Panc1 (cell line): Measurements from ENCODE around the gene DDX18. TPM values are rescaled to one million over a fixed set of nuclear protein-coding genes. Genes with fewer than 3 reads are reported as not detected.

Experiments used
- ATAC-seq: fragments of 200-7000 bp; cut with Tn5 transposase; 2 replicates; pipeline ENCODE4 v1.9.1; 2020; ENCODE audit warnings: mild to moderate bottlenecking, moderate library complexity
- BruUV-seq: library from RNA; stranded (reverse); fragments of 400-500 nt; replicated peaks from 2 replicates; lab custom pipeline; 2021; lab: Mats Ljungman, UMichigan
- CTCF ChIA-PET: fragments of 300-600 bp; sonication (Branson Sonifier 250); formaldehyde crosslinking; loops from one replicate; lab custom pipeline; 2022; ENCODE audit warnings: antibody characterized with exemption; lab: Charles Lee
- POLR2A ChIA-PET: fragments of 300-600 bp; sonication (Branson Sonifier 250); formaldehyde crosslinking; loops from one replicate; lab custom pipeline; 2022; ENCODE audit warnings: antibody characterized with exemption; lab: Charles Lee
- DNase-seq: peaks from one replicate; pipeline ENCODE4 v3.0.0-alpha.2; 2010; ENCODE audit warnings: low read depth, low spot score
- H3K27ac ChIP-seq: 2 replicates; pipeline ENCODE4 v1.5.1; 2011; ENCODE audit warnings: mild to moderate bottlenecking, low read length, inconsistent platforms
- H3K27me3 ChIP-seq: fragments of 200-500 bp; sonication (Bioruptor generic); 2 replicates; pipeline ENCODE4 v1.6.0; 2014; ENCODE audit warnings: low read length, inconsistent platforms; ENCODE audit not compliant: control insufficient read depth, insufficient read depth
- H3K36me3 ChIP-seq: fragments of 200-500 bp; sonication (Bioruptor generic); 2 replicates; pipeline ENCODE4 v1.5.1; 2014; ENCODE audit warnings: inconsistent platforms, mild to moderate bottlenecking, low read length, moderate library complexity; ENCODE audit not compliant: control insufficient read depth, insufficient read depth
- H3K4me1 ChIP-seq: 2 replicates; pipeline ENCODE4 v1.5.1; 2011; ENCODE audit warnings: inconsistent platforms, mild to moderate bottlenecking, low read length, moderate library complexity; ENCODE audit not compliant: control insufficient read depth, insufficient read depth
- H3K4me3 ChIP-seq, 2 experiments: 2 replicates each; pipeline ENCODE4 v1.5.1; 2011 to 2012; ENCODE audit warnings: low read depth in 2 of 2, low read length in 2 of 2, mild to moderate bottlenecking in 2 of 2, inconsistent platforms in 1 of 2, moderate library complexity in 1 of 2
- H3K9me3 ChIP-seq: fragments of 200-500 bp; sonication (Bioruptor generic); 2 replicates; pipeline ENCODE4 v1.5.1; 2014; ENCODE audit warnings: low read depth, mild to moderate bottlenecking, inconsistent platforms, low read length, moderate library complexity; ENCODE audit not compliant: control insufficient read depth, insufficient read depth
- CTCF ChIP-seq: fragments of 450-650 bp; IDR thresholded peaks from 2 replicates; pipeline ENCODE4 v1.5.1; 2017; ENCODE audit warnings: mild to moderate bottlenecking
- POLR2AphosphoS5 ChIP-seq: IDR thresholded peaks from 2 replicates; pipeline ENCODE4 v1.6.1; 2012; ENCODE audit warnings: mild to moderate bottlenecking, low read depth, low read length, moderate library complexity
- REST ChIP-seq, 2 experiments: IDR thresholded peaks; 2 replicates each; pipeline ENCODE4 v1.6.1; 2011 to 2012; ENCODE audit warnings: low read depth in 2 of 2, control low read depth in 1 of 2, low read length in 1 of 2, mild to moderate bottlenecking in 1 of 2, moderate library complexity in 1 of 2; ENCODE audit not compliant: insufficient read depth in 1 of 2
- SIN3A ChIP-seq: IDR thresholded peaks from 2 replicates; pipeline ENCODE4 v1.6.1; 2012; ENCODE audit warnings: low read depth, mild to moderate bottlenecking, low read length, moderate library complexity, borderline replicate concordance; ENCODE audit not compliant: insufficient read depth
- TCF7L2 ChIP-seq: IDR thresholded peaks from 2 replicates; pipeline ENCODE4 v1.6.1; 2011; ENCODE audit warnings: mild to moderate bottlenecking, low read depth, low read length, inconsistent platforms
- in situ Hi-C: cut with HindIII; loops from 2 replicates; pipeline ENCODE4 v1.10.0; 2016; ENCODE audit warnings: low sequenced_read_pairs, low pct_unique_long_range_greater_than_20kb
- intact Hi-C: fragments of 100-400 bp; cut with micrococcal nuclease; formaldehyde crosslinking; loops from one replicate; pipeline ENCODE4 v1.10.0; 2022; ENCODE audit not compliant: unreplicated experiment
- total RNA-seq: library from RNA; stranded (reverse); gene quantifications from one replicate; pipeline ENCODE4 v1.2.1, GENCODE V29; 2021; ENCODE audit not compliant: unreplicated experiment

The DDX18 gene
- total RNA-seq, 1 experiment from 2014 or later, result 82.0 TPM

DNA sequence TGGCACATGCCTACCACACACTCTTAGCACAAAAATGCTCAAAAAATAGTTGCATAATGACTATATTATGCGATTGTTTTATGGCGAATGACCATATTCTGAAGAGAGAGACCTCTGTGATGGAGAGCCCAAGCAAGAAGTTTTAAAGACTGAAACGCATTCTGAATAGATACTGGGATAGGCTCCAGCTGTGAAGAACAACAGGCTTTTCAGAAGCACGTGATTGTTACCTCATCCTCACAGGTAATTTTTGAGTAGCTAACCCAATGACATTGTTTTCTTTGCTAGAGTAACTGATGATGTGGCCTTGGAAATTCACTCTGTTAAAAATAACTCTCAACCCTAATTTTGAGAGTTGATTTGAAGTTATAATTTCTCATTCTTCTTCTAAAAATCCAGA lies 2.0 kb upstream of the DDX18 start:
- DNase-seq, result no peak
- TF ChIP-seq REST (IDR thresholded peaks at IDR 0.05; ENCODE audit: insufficient read depth in 1 of 2, low read depth in 2 of 2, low read length in 1 of 2) (no peak), POLR2AphosphoS5 (no peak), CTCF (no peak), SIN3A (no peak), TCF7L2 (no peak)
- ATAC-seq, result no peak
- BruUV-seq, result no TSS peak
- H3K27ac ChIP-seq, result no peak overlapping the region
- H3K9me3 ChIP-seq, result no peaks in the 10 kb centered on the region
- H3K4me1 ChIP-seq, result peaks cover 16% of the 10 kb centered on the region
- peaks cover 4% of the 10 kb centered on the region for H3K27me3 ChIP-seq
- in situ Hi-C loops (no loop called here), intact Hi-C loops (no loop called here)
- H3K36me3 ChIP-seq, result peaks cover 13% of the 10 kb centered on the region
- H3K4me3 ChIP-seq, result no peak overlapping the region
- CTCF ChIA-PET, result no interaction called here
- POLR2A ChIA-PET, result no interaction called here

- no TSS peak for BruUV-seq
- ChIA-PET CTCF (no interaction called here), POLR2A (interaction anchor here (0.6 kb wide), 1 partner anchor 1018 kb away, joined by 3 read pairs; no protein-coding TSS in a partner anchor)
- Histone ChIP-seq H3K27me3 (peaks cover 4% of the 10 kb centered on the region), H3K4me1 (peaks cover 16% of the 10 kb centered on the region), H3K27ac (peak overlapping the region; percentile 89; the same call in 1 of the 2 replicates), H3K9me3 (no peaks in the 10 kb centered on the region), H3K4me3 (peak overlapping the region; percentile 98 to 99), H3K36me3 (peaks cover 44% of the 10 kb centered on the region)
- in situ Hi-C loops, result no loop called here
- no peak for ATAC-seq
- intact Hi-C loops, result no loop called here
- no peak for TF ChIP-seq CTCF
- no peak for DNase-seq
Measured at GRCh38 chr2:117815946-117816345, 1.5 kb downstream of the DDX18 start.
